Stimulated activated CD8-positive, alpha-beta memory T cell treated with anti-CD3 and anti-CD28 coated beads, Interleukin-15, amount 100 ng/mL, for 24 hours (primary cell): ENCODE results near the gene ZNF165.
A peak's percentile ranks its signal among the peaks of the same experiment; 100 is the strongest.
"Not testable (repeated sequence)": the region's sequence is repeated elsewhere in the genome, so short reads cannot be mapped to it uniquely, and the experiment has no call there.

Experiments used
- DNase-seq: peaks from one replicate; pipeline ENCODE4 v3.0.0-alpha.2; 2020; ENCODE audit warnings: low read depth

The ZNF165 gene

GRCh38 chr6:28122283-28122682 lies 41.9 kb downstream of the ZNF165 start:
- not testable (repeated sequence) for DNase-seq

GRCh38 chr6:28124350-28124970 lies 44.1 kb downstream of the ZNF165 start, which contains the start of gene ZSCAN16:
Gene ZSCAN16, plus strand, starts transcription at chr6:28124609. Its CDS starts 835 bp downstream, at chr6:28125444.
- peak; percentile 43 for DNase-seq

GRCh38 chr6:28124971-28125353 lies 44.6 kb downstream of the ZNF165 start:
- DNase-seq = no peak

GRCh38 chr6:28125401-28125800 lies 45.0 kb downstream of the ZNF165 start:
- no peak for DNase-seq

GRCh38 chr6:28134015-28134414 lies 53.6 kb downstream of the ZNF165 start:
- DNase-seq = no peak

- no peak for DNase-seq
Observed at GRCh38 chr6:28134716-28135115, 54.3 kb downstream of the ZNF165 start.

GRCh38 chr6:28135393-28135792 lies 55.0 kb downstream of the ZNF165 start:
- no peak for DNase-seq

- DNase-seq = peak; percentile 52
Observed at GRCh38 chr6:28136585-28137504, 56.5 kb downstream of the ZNF165 start.

GRCh38 chr6:28137505-28137981 lies 57.2 kb downstream of the ZNF165 start:
- DNase-seq = no peak
